Stimulated activated CD8-positive, alpha-beta memory T cell treated with anti-CD3 and anti-CD28 coated beads, Interleukin-4, amount 100 ng/mL, for 24 hours (primary cell): ENCODE measurements around the gene COTL1.
"Not testable (repeated sequence)": the region's sequence is repeated elsewhere in the genome, so short reads cannot be mapped to it uniquely, and the experiment has no call there.

Source experiments
- DNase-seq: peaks from one replicate; pipeline ENCODE4 v3.0.0-alpha.2; 2020; ENCODE audit warnings: low read depth

COTL1 gene

DNA sequence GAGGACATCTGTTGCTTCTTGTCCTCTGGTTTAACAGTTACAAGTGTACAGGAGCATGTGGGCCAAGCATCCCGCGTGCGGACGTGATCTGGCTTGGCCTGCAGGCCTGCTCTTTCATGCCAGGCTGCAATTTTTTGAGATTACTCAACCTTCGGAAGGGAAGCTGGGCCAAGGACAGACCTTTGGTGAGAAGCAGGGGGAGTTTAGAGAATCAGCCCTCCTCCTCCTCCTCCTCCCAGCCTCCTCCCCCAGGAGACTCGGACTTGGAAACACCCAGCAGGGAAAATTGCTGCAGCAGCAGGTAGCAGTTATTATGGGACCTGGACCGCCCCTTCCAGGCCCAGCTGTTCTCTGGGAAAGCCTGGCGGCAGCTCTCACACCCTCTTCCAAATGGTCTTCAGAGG is 25.3 kb upstream of the COTL1 start:
- DNase-seq = no peak

DNA sequence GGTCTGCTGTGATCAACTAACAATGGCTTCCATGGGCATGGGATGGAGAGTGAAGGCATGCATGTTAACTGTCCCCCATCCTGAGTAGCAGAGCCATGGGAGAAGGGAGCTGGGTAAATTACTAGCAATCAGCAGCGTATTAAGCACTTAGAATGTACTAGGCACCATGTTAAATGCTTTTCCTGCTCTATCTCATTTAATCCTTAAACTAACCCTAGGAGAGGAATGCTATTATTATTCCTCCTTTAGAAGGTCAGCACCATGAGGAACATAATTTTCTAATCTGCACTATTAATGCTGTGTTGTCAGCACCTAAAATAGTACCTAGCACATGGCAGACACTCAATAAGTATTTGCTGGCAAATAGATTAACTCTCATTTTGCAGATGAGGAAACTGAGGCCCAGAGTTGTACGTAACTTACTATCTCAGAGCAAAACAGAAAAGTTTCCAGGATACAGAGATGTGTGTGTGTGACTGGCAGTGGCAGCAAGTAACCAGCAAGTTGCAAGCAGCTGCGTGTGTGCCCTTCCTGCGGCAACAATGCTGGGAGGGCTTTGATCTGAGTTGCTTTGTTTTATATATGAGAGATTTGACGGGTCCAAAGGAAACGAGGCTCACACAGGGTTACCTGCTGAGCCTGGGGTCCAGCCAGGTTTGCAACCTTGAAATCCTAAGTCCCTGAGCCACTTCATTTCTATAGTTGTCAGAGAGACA is 23.9 kb upstream of the COTL1 start:
- DNase-seq = no peak

DNA sequence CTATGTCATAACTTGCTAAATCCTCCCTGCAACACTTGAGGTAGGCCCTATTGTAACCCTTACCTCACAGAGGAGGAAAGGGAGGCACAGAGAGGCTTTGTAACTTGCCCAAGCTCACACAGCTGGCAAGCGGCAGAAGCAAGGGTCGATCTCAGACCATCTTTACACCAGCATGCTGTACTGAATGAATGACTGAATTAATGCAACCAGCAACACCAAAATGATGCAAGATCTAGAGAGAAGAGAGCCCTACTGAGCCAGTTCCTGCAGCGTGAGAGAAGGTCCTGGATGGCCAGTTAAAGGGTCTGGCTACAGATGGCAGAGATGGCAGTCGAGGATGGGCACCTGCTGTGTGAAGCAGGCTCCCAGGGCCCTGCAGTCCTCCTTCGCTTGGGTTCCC is 22.3 kb upstream of the COTL1 start:
- DNase-seq = no peak

DNA sequence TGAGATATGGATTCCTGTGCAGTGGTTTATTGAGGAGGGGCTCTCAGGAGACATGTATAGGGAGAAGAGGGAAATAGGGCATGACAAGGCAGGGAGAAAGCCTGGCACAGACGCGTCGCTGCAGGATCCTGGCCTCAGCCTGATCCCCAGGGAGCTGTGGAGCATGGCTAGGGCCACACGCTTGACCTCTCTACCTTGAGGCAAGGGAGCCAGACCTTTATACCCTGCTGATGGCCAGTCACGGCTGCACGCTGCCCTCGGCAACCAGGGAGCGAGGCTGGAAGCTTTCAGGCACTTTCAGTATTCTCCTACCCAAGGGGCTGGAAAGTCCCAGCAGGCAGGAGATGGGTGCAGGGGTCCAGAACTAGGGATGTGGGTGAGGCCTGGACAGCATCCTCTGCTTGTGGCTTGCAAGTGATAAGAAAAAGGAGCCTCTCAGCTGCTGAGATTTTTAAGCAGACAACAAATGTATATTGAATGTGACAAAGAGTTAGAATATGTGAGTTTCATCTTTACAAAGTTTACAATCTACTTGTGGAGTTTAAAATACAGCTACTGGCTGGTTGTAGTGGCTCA is 20.4 kb upstream of the COTL1 start:
- DNase-seq = no peak

DNA sequence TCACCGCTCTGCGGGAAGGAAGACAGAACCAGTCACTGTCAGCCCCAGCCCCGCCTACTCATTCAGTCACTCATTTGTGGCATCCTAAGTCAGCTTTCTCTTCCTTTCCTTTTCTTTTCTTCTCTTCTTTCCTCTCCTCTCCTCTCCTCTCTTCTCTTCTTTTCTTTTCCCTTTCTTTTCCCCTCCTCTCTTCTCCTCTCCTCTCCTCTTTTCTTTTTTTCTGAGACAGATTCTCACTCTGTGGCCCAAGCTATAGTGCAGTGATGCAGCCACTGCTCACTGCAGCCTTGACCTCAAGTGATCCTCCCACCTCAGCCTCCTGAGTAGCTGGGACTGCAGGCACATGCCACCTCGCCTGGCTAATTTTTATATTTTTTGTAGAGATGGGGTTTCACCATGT is 19.8 kb upstream of the COTL1 start:
- DNase-seq = no peak

DNA sequence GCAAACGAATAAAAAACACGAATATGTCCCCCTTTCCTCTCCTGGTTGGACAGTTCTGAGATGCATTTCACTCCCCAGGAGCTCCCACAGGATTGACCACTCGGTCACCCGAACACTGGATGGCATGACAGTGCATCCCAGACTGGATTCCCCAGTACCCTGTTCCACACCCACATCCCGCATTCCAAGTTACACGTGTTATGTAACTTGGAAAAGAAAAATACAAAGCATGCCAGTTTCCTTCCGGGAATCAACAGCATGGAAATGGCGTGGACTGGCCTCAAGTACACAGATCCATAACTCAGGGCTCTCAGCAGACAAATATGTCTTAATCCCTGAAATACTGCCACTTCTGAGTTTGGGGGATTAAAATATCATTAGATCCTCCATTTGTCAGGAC is 17.8 kb upstream of the COTL1 start:
- no peak for DNase-seq

DNA sequence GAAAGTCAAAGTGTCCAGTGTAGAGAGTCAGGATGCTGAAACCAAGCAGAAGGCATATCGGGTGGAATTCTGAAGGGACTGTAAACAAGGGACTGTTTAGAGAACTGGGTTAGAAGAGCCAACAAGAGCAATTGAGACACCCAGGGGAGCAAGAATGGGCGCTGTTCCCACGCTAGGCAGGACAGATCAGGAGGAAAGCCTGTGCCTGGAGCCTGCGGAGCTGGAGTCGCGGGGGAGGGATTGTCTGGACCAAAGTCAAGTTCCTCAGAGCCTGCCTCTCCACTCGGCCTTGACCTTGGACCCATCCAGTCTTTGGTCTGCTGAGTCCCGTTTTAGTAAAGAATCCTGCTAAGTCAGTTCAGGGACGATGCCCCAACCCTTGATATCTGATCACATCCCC is 15.7 kb upstream of the COTL1 start:
- no peak for DNase-seq

DNA sequence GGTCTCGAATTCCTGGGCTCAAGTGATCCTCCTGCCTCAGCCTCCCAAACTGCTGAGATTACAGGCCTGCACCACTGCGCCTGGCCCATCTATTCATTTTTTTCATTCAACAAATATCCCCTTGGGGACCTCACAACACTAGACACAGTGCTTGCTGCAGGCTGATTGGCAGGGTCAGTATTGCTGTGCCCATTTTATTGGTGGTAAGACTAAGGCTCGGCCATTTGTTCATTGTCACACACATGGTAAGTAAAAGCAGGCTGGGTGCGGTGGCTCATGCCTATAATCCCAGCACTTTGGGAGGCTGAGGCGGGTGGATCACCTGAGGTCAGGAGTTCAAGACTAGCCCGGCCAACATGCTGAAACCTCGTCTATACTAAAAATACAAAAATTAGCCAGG is 15.0 kb upstream of the COTL1 start:
- DNase-seq = not testable (repeated sequence)

DNA sequence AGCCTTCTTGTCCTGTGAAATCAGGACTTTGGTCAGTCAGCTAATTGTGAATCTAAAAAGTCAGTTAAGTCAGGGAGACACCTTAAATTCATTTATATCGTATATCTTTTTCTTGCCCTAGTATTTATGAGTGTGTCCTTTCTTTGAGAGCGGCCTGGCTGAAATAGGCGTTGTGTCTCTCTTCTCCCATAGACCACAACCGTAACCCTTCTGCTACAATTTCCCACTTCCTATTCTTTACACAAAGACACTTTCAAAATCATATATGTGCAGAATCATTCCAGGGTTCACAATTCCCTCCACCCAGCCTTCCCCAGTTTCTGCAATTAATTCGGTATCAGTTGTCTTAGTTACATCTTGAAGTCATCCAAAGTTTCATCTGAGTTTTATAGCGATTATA is 14.0 kb upstream of the COTL1 start:
- no peak for DNase-seq

DNA sequence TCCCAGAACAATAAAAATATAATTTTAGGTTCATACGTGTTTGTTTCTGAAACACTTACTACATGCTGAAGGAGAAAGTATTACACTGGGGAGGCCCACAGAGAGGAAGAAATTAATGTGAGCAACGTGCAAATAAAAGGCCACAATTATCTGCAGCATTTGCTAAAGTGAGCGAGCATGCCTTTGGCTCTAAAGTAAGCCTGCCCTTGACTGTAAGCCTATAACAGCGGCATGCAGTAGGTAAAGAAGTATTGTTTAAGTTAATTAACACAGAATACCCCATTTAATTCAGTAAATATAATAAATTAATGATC is 13.2 kb upstream of the COTL1 start:
- no peak for DNase-seq

DNA sequence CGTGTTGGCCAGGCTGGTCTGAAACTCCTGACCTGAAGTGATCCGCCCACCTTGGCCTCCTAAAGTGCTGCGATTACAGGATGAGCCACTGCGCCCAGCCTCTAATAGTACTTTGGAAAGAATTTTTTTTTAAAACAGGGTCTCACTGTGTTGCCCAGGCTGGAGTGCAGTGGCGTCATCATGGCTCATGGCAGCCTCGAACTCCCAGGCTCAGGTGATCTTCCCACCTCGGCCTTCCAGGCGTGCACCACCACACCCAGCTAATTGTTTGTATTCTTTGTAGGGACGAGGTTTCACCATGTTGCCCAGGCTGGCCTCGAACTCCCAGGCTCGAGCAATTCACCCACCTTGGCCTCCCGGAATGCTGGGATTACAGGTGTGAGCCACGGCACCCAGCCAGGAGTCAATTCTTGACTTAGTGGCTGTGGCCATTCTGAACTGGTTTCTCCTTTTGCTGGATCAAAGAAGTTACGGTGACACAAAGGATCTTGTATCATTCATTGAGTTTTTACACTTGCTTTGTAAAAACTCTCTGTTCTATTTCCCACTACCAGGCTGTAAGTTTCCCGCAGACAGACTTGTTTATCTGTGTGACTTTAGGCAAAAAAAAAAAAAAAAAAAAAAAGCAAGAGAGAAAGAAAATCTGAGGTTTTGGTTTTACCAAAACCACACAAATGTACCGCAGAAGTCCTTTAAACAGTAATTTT is 12.7 kb upstream of the COTL1 start:
- DNase-seq = no peak

DNA sequence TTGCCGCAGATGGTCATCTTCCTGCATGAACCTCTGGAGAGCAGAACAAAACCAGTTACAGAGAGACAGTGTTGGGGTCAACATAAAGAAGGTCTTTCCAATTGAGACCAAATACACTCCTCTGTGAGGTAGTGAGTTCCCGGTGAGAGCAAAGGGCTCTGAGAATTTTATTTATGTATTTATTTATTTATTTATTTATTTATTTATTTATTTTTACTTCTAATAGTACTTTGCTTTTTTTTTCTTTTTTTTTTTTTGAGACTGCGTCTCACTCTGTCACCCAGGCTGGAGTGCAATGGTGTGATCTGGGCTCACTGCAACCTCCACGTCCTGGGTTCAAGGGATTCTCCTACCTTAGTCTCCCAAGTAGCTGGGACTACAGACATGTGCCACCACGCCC is 12.1 kb upstream of the COTL1 start:
- DNase-seq = no peak

DNA sequence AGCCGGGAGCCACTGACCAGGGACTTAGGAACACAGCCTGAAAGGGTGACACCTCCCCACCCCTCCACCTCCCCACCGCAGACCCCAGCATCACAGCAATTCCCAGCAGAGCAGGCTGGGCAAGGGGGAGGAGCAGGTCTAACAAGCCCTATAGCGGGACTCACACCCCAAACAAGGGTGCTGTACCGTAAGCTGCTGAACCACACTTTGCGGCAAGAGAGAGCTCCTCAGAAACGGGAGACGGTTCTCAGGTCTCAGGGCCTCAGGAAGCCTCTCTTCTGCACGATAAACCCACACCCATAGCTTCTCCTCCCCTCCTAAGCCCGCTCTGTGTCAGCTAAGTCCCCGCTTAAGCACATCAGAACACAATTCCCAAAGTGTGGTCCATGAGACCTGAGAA is 11.7 kb upstream of the COTL1 start:
- no peak for DNase-seq

DNA sequence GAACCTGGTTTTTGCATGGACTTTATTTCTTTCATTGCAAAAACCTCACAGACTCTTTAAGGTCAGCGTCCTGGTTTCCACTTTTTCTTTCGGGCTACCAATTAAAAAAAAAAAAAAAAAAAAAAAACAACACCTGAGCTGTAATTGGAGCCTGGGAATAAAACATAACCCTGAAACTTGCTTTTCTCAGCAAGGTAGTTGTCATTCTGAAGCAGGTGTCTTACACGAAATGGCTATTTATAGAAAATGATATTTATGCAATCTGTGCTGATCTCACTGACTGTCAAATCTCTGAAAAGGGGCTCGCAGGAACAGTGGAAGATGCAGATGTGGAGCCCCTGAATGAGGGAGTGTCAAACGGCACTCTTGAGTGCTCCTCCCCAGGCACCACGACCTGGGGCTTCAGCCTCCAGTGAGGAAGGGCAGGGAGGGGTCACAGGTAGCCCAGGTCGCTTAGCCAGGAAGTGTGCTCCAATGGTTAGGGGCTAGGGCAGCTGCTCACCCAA is 10.4 kb upstream of the COTL1 start:
- no peak for DNase-seq

DNA sequence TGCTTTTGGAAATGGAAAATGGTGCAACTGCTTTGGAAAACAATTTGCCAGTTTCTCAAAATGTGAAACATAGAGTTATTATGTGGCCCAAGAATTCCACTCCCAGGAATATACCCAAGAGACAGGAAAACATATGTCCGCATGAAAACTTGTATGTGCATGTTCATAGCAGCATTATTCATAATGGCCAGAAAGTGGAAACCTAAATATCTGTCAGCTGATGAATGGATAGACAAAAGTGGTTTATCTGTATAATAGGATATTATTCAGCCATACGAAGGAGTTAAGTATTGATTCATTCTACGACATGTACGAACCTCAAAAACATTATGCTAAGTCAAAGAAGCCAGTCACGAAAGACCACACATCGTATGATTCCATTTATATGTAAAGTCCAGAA is 7.7 kb upstream of the COTL1 start:
- DNase-seq = no peak

DNA sequence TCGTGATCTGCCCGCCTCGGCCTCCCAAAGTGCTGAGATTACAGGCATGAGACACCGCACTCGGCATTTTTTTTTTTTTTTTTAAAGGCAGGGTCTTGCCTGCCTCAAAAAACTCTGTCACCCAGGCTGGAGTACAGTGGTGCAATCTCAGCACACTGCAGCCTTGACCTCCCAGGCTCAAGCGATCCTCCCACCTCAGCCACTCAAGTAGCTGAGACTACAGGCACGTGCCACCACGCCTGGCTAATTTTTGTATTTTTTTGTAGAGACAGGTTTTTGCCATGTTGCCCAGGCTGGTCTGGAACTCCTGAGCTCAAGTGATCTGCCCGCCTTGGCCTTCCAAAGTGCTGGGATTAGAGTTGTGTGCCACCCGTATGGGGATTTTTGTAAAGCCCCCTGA is 3.0 kb upstream of the COTL1 start:
- not testable (repeated sequence) for DNase-seq

DNA sequence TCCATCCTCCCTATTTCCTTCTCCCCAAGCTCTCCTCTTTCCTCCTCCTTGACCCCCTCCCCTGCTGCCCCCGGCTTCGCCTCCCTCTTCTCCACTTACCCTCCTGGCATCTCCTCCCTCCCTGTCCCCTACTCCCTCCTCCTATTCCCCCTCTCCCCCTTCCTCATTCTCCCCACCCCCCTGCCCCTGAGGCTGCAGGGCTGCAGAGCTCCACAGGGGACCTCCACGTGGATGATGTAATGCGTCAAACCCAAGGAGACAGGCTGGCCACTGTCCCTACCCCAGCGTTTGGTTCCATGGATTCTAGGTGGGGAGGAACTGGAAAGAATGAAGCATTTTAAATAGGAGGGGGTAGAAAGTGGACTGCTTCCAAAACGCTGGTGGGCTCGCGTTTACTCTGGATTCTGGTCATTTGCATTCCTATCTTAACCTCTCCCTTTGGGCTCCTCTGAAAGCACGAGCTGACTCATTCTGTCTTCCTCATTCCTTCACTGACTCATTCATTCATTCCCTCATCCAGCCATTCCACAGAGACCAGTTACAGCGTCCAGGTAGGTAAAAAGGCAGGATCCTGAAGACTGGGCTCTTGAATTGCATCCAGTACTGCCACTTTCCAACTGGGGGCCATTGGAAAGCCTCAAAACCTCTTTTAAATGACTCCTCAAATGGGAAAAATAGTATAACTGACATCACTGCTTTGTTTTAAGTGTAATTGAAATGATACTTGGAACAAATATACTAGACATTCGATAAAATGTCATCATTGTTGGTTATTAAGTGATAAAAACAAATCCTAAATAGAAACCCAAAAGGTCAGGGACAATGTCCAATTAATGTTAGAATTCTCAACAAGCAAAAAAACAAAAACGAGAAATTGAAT is 943 bp upstream of the COTL1 start:
- DNase-seq = no peak

DNA sequence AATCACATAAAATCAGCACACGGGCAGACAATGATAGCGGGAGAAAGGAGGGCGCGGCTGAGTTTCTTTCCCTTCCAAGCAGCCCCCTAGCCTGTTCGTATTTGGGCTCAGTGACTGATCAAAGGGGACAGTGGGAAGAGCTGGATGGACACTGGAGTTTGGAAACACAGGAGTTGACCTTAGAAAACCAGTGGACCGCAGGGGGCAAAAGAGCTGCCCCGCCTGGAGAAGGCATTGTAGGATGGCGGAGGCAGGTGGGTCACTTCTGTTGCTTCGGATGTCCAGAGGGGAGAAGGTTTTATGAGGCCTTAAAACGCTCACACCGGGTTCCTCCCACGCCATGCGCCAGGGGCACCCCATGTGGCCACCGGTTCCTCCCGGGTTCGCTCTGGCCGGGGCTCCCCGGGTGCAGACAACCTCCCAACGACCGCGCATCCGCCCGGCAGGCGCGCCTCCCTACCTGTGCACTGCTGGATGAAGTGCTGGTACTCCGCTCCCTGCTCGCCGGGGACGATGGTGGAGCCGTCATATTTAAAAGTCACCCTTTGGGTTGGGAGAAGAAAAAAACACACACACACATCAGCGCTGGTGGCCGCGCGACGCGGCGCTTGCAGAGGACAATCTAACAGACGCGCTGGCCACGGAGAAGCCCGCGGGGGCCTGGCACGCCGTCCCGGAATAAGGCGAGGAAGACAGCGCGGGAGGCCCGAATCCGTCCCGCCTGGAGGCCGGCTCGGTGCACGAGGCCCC is 662 bp downstream of the COTL1 start:
- no peak for DNase-seq

DNA sequence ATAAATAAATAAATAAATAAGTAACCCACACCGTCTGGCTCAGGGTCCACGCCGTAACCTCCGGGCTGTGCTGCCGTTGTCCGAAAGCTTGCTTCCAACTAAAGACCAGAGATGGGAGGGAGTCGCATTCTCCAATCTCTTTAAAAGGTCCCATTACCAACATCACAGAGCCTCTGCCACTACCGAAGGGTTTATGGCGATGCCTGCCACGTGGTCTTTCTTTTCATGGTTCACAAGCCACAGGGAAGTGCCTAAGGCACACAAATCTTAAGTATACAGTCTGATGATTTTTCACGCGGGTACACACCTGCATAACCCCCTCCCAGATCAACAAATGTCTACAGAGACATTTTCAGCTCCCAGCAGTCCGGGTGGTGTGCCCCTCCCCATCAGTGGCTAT is 1.4 kb downstream of the COTL1 start:
- no peak for DNase-seq

DNA sequence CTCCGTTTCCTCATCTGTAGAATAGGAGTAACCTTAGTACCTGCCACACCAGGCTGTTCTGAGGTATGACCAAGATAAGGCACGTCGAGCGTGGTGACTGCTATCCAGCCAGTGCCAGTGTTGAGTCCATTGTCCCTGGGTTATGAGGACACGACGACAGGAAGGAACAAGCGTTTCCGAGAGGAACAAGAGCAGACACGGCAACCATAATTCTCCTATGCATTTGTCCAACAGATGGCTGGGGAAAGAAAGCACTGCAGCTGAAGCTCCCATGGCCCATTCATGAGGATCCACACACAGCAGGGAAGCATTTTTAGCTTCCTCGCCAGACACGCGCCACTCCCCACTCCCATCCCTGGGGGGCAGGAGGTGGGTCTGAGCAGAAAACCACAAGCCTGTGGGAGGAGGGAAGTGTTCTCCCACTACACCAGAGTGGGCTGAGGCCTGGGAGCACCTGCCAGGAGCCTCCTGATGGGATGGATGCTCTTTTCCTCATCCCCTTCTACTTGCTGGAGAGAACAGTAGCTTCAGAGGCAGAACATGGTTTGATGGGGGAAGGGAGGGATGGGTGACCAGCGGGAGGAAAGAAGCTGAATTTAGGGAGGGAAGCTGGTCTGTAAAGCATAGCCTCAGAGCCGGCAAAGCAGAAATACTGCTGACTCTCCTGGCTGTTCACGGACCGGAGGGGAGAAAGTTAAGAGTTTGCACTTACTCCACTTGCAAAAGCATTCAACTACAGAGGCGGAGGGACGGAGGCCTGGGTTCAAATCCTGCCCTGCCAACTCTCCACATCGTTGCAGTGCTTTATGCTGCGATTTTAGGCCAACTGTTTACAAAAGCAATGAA is 2.7 kb downstream of the COTL1 start:
- no peak for DNase-seq

DNA sequence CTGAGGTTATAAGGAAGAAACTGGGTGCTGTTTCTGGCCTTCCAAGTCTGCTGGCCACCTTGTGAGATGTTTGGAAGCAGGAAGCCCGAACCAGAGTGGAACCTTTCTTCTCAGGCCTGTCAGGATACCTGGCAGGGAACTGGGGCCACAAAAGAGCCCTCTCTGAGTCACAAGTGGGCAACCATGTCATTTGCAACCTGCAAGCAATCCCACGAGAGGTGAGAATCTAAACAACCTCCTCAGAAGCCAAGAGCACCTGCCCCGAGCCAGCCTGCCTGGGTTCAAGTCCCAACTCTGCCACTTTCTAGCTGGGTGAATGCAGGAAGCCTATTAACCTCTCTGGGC is 3.3 kb downstream of the COTL1 start:
- no peak for DNase-seq
